Measurements from ENCODE around the gene RNASEH2B.

The RNASEH2B gene

GRCh38 chr13:50905256-50905655, 4.3 kb upstream of the RNASEH2B start:
- TF ChIP-seq CTCF (IDR thresholded peaks at IDR 0.05) (no peak), ZFX (IDR thresholded peaks at IDR 0.05; ENCODE audit: borderline replicate concordance) (no peak)
- H3K27ac ChIP-seq, result no peak overlapping the region

- no peak overlapping the region for H3K27ac ChIP-seq
- TF ChIP-seq ZFX (IDR thresholded peaks at IDR 0.05; ENCODE audit: borderline replicate concordance) (no peak), CTCF (IDR thresholded peaks at IDR 0.05) (no peak)
These were observed 1.8 kb upstream of the RNASEH2B start for GRCh38 chr13:50907781-50908180.

- no peak overlapping the region for H3K27ac ChIP-seq
These were observed 1.2 kb upstream of the RNASEH2B start for GRCh38 chr13:50908371-50908770.

GRCh38 chr13:50910485-50910805, 854 bp downstream of the RNASEH2B start:
- TF ChIP-seq CTCF (IDR thresholded peaks at IDR 0.05), result no peak
- TF ChIP-seq ZFX (IDR thresholded peaks at IDR 0.05; ENCODE audit: borderline replicate concordance), result no peak
- H3K27ac ChIP-seq, result peak overlapping the region; percentile 87

More at GRCh38 chr13:50908371-50908770, 1.2 kb upstream of the RNASEH2B start:
- TF ChIP-seq CTCF (IDR thresholded peaks at IDR 0.05), result no peak

GRCh38 chr13:50911081-50911631, 1.6 kb downstream of the RNASEH2B start:
- TF ChIP-seq CTCF (IDR thresholded peaks at IDR 0.05) (no peak), ZFX (IDR thresholded peaks at IDR 0.05; ENCODE audit: borderline replicate concordance) (no peak)
- peak overlapping the region; percentile 87 for H3K27ac ChIP-seq

GRCh38 chr13:50911937-50912795, 2.6 kb downstream of the RNASEH2B start:
- TF ChIP-seq CTCF (IDR thresholded peaks at IDR 0.05), result peak; percentile 89
- TF ChIP-seq ZFX (IDR thresholded peaks at IDR 0.05; ENCODE audit: borderline replicate concordance), result no peak
- peak overlapping the region; percentile 87; the same call in 1 of the 2 replicates for H3K27ac ChIP-seq

GRCh38 chr13:50912851-50913250, 3.3 kb downstream of the RNASEH2B start:
- no peak overlapping the region for H3K27ac ChIP-seq
- TF ChIP-seq ZFX (IDR thresholded peaks at IDR 0.05; ENCODE audit: borderline replicate concordance), result no peak
- no peak for TF ChIP-seq CTCF (IDR thresholded peaks at IDR 0.05)
